SIG-M5 treated with dmso at 0.1 percent for 504 hours (cell line): ENCODE results near the gene KRT78.
"Not testable (repeated sequence)": the region's sequence is repeated elsewhere in the genome, so short reads cannot be mapped to it uniquely, and the experiment has no call there.

ENCODE experiments used
- DNase-seq: peaks from one replicate; lab custom pipeline; 2025; ENCODE audit not compliant: unreplicated experiment; lab: John Stamatoyannopoulos, UW

KRT78 gene

GRCh38 chr12:52848661-52849255 lies at the start of gene KRT78:
Gene KRT78 (minus strand): TSS chr12:52848994. CDS start chr12:52848930, 64 bp downstream.
- no peak for DNase-seq

GRCh38 chr12:52896190-52897100 lies 47.7 kb upstream of the KRT78 start:
- DNase-seq, result no peak

GRCh38 chr12:52895726-52896189 lies 47.0 kb upstream of the KRT78 start:
- DNase-seq, result no peak

GRCh38 chr12:52892974-52893373 lies 44.2 kb upstream of the KRT78 start:
- no peak for DNase-seq

- DNase-seq, result no peak
Measured at GRCh38 chr12:52892207-52892852, 43.5 kb upstream of the KRT78 start.

GRCh38 chr12:52891044-52891443 lies 42.2 kb upstream of the KRT78 start:
- no peak for DNase-seq

GRCh38 chr12:52890417-52890816 lies 41.6 kb upstream of the KRT78 start:
- no peak for DNase-seq

- DNase-seq, result peak; percentile 48
Measured at GRCh38 chr12:52884526-52885293, 35.9 kb upstream of the KRT78 start.

GRCh38 chr12:52880499-52880898 lies 31.7 kb upstream of the KRT78 start:
- not testable (repeated sequence) for DNase-seq

GRCh38 chr12:52879394-52880351 lies 30.9 kb upstream of the KRT78 start:
- DNase-seq, result peak; percentile 77

- no peak for DNase-seq
Measured at GRCh38 chr12:52878507-52879393, 30.0 kb upstream of the KRT78 start.

GRCh38 chr12:52877242-52877641 lies 28.4 kb upstream of the KRT78 start:
- DNase-seq, result no peak

- DNase-seq, result no peak
Measured at GRCh38 chr12:52876372-52876771, 27.6 kb upstream of the KRT78 start.

GRCh38 chr12:52874573-52875435 lies 26.0 kb upstream of the KRT78 start:
- no peak for DNase-seq

GRCh38 chr12:52873832-52874572 lies 25.2 kb upstream of the KRT78 start:
- peak; percentile 80 for DNase-seq

- no peak for DNase-seq
Measured at GRCh38 chr12:52873513-52873831, 24.7 kb upstream of the KRT78 start.

- no peak for DNase-seq
Measured at GRCh38 chr12:52872644-52873389, 24.0 kb upstream of the KRT78 start.
